Transverse colon (tissue), 4 donors: ENCODE results near the gene ZNF554. TPM values are rescaled to one million over a fixed set of nuclear protein-coding genes. Genes with fewer than 3 reads are reported as not detected.
"Not testable (repeated sequence)": the region's sequence is repeated elsewhere in the genome, so short reads cannot be mapped to it uniquely, and the experiment has no call there.

Experiments used
- DNase-seq: peaks from one replicate; pipeline ENCODE4 v3.0.0-alpha.2; 2019
- H3K27ac ChIP-seq, 4 donors: fragments of 200-600 bp; sonication (generic); 2 replicates each; pipeline ENCODE4 v1.5.1; 2016 to 2018; ENCODE audit warnings: inconsistent platforms in 4 of 4
- H3K27me3 ChIP-seq: fragments of 200-600 bp; sonication (generic); 2 replicates; pipeline ENCODE4 v1.5.1; 2017; ENCODE audit warnings: inconsistent platforms
- H3K36me3 ChIP-seq, 4 donors: fragments of 200-600 bp; sonication (generic); 2 replicates each; pipeline ENCODE4 v1.5.1; 2017 to 2019; ENCODE audit warnings: inconsistent platforms in 4 of 4
- H3K4me1 ChIP-seq, 4 donors: fragments of 200-600 bp; sonication (generic); 2 replicates each; pipeline ENCODE4 v1.5.1; 2017 to 2020; ENCODE audit warnings: inconsistent platforms in 4 of 4
- H3K4me3 ChIP-seq, 4 donors: fragments of 200-600 bp; sonication (generic); 1 replicate in 1 of 4; 2 replicates in 3 of 4; pipeline versions ENCODE4 v1.5.1 to v1.6.1; 2017 to 2019; ENCODE audit warnings: inconsistent platforms in 4 of 4
- H3K9me3 ChIP-seq, 2 donors: fragments of 200-600 bp; sonication (generic); 2 replicates each; pipeline ENCODE4 v1.5.1; 2017 to 2019; ENCODE audit warnings: inconsistent platforms in 2 of 2
- CTCF ChIP-seq, 5 experiments: fragments of 200-600 bp in 3 of 5; fragments of 450-650 bp in 2 of 5; sonication (generic) in 3 of 5; IDR thresholded peaks; 1 replicate in 2 of 5; 2 replicates in 3 of 5; pipeline ENCODE4 v1.5.1; 2016 to 2017; ENCODE audit warnings: antibody characterized with exemption in 5 of 5, inconsistent platforms in 3 of 5, mild to moderate bottlenecking in 2 of 5, moderate library complexity in 1 of 5
- EP300 ChIP-seq: sonication (generic); formaldehyde crosslinking; IDR thresholded peaks from one replicate; pipeline ENCODE4 v1.6.1; 2017; ENCODE audit warnings: antibody characterized with exemption, low read depth
- POLR2A ChIP-seq: fragments of 450-650 bp; IDR thresholded peaks from one replicate; pipeline ENCODE4 v1.6.1; 2016; ENCODE audit warnings: antibody characterized with exemption, mild to moderate bottlenecking, moderate library complexity
- POLR2AphosphoS5 ChIP-seq, 3 donors: sonication (generic); formaldehyde crosslinking; IDR thresholded peaks; one replicate each; pipeline ENCODE4 v1.6.1; 2016; ENCODE audit warnings: antibody characterized with exemption in 3 of 3
- WGBS, 2 donors: methylation state at CpG; one replicate each; pipeline ENCODE4 v1.1.5; 2018; ENCODE audit warnings: low coverage in 1 of 2; 5-methylcytosine and 5-hydroxymethylcytosine counted together
- in situ Hi-C, 4 donors: fragments of 200-750 bp; cut with MboI; loops; one replicate each; pipeline versions ENCODE4 v1.15.0 to v1.15.1; 2017; ENCODE audit warnings: low sequenced_read_pairs in 3 of 4, low pct_ligation_motif_present in 1 of 4, low pct_unique_long_range_greater_than_20kb in 1 of 4
- intact Hi-C: fragments of 100-400 bp; cut with DNase I; formaldehyde crosslinking; loops from one replicate; pipeline ENCODE4 v1.15.1; 2023; ENCODE audit warnings: low total_unique reads
- total RNA-seq, 4 donors: library from RNA; depleted of rRNA; stranded (reverse); fragments of >200 nt; gene quantifications; one replicate each; pipeline ENCODE4 v1.1.0, GENCODE V29; 2016

ZNF554 gene
- total RNA-seq, 4 donors from 2014 or later: 0.75 to 10.2 (median 4.9) TPM

- DNase-seq: no peak
- no peaks in the 10 kb centered on the region for H3K4me1 ChIP-seq
- no peak overlapping the region for H3K27ac ChIP-seq
- no peaks in the 10 kb centered on the region for H3K9me3 ChIP-seq
- H3K36me3 ChIP-seq: no peaks in the 10 kb centered on the region
- TF ChIP-seq CTCF (IDR thresholded peaks at IDR 0.05) (no peak), EP300 (no peak)
- intact Hi-C loops (loop anchor here (10.0 kb wide), 1 partner anchor 225 kb away; no protein-coding TSS in a partner anchor), in situ Hi-C loops (loop anchor here in 2 of 4 donors (5.0 to 10.0 kb wide), 2 partner anchors 217 to 225 kb away; no protein-coding TSS in a partner anchor)
- no peaks in the 10 kb centered on the region for H3K27me3 ChIP-seq
- no peak overlapping the region for H3K4me3 ChIP-seq
- 80% methylated on average over 10 of the region's 10 CpGs; no CpG with 5 or more reads in 1 of the 2 donors for WGBS, 2 donors
These were observed 50.0 kb downstream of the ZNF554 start for GRCh38 chr19:2869618-2870017.

- H3K4me1 ChIP-seq, H3K27ac ChIP-seq, H3K4me3 ChIP-seq, H3K27me3 ChIP-seq, DNase-seq, H3K36me3 ChIP-seq: not testable (repeated sequence)
- H3K9me3 ChIP-seq: peaks cover 5 to 17% of the 10 kb centered on the region in 2 donors
- WGBS, 2 donors: 22 to 25% methylated on average over 1 to 11 of the region's 11 CpGs
- TF ChIP-seq CTCF (IDR thresholded peaks at IDR 0.05): peak in 2 of 5 experiments; percentile 26 to 47
- intact Hi-C loops (loop anchor here (10.0 kb wide), 1 partner anchor 227 kb away; no protein-coding TSS in a partner anchor), in situ Hi-C loops (loop anchor here in 1 of 4 donors (10.0 kb wide), 1 partner anchor 227 kb away; no protein-coding TSS in a partner anchor)
These were observed 52.5 kb downstream of the ZNF554 start for GRCh38 chr19:2872175-2872574.

GRCh38 chr19:2877398-2878331 lies 58.0 kb downstream of the ZNF554 start:
- in situ Hi-C loops: loop anchor here in 2 of 4 donors (10.0 to 25.0 kb wide), 2 partner anchors 215 to 233 kb away; no protein-coding TSS in a partner anchor
- H3K27ac ChIP-seq: no peak overlapping the region
- no peaks in the 10 kb centered on the region for H3K27me3 ChIP-seq
- H3K4me3 ChIP-seq: no peak overlapping the region
- no peak for DNase-seq
- no peaks in the 10 kb centered on the region for H3K4me1 ChIP-seq
- no peaks in the 10 kb centered on the region for H3K36me3 ChIP-seq
- TF ChIP-seq POLR2A: no peak
- no peak for TF ChIP-seq EP300
- TF ChIP-seq POLR2AphosphoS5 (IDR thresholded peaks at IDR 0.05): no peak
- TF ChIP-seq CTCF (IDR thresholded peaks at IDR 0.05): no peak
- peaks cover 26 to 33% of the 10 kb centered on the region in 2 donors for H3K9me3 ChIP-seq
- intact Hi-C loops: loop anchor here (10.0 kb wide), 1 partner anchor 233 kb away; no protein-coding TSS in a partner anchor
- WGBS, 2 donors: 88 to 90% methylated on average over 31 to 32 of the region's 32 CpGs

GRCh38 chr19:2883686-2884439 lies 64.2 kb downstream of the ZNF554 start:
- intact Hi-C loops (no loop called here), in situ Hi-C loops (loop anchor here in 1 of 4 donors (25.0 kb wide), 1 partner anchor 222 kb away; no protein-coding TSS in a partner anchor)
- WGBS, 2 donors: 83 to 88% methylated on average over 3 to 14 of the region's 14 CpGs

More at GRCh38 chr19:2883686-2884439, 64.2 kb downstream of the ZNF554 start:
- H3K9me3 ChIP-seq: peaks cover 0 to 3% of the 10 kb centered on the region in 2 donors
- no peaks in the 10 kb centered on the region for H3K27me3 ChIP-seq
- peaks cover 0 to 8% (median 0%) of the 10 kb centered on the region in 4 donors for H3K4me1 ChIP-seq
- no peak overlapping the region for H3K4me3 ChIP-seq
- H3K36me3 ChIP-seq: no peaks in the 10 kb centered on the region
- TF ChIP-seq CTCF (IDR thresholded peaks at IDR 0.05) (no peak), POLR2A (no peak), EP300 (no peak), POLR2AphosphoS5 (IDR thresholded peaks at IDR 0.05) (no peak)
- DNase-seq: no peak
- H3K27ac ChIP-seq: no peak overlapping the region
